ENCODE measurements around the gene OR2F1. TPM values are rescaled to one million over a fixed set of nuclear protein-coding genes. Genes with fewer than 3 reads are reported as not detected.

The OR2F1 gene
- polyA plus RNA-seq, 2 of the 4 experiments (the other 2 are of a cell fraction): not detected

GRCh38 chr7:143975617-143976016 is 21.0 kb downstream of the OR2F1 start:
- Histone ChIP-seq H3K4me2 (no peak overlapping the region), H3K9me3 (0 out of 3 replicates have a peak, but pooled peaks cover 4% of the 10 kb centered on the region), H3K27ac (peak overlapping the region; percentile 55 to 68; a peak in 3 of 6 replicates), H3K4me1 (peaks cover 47% of the 10 kb centered on the region), H3K4me3 (no peak overlapping the region)
- ATAC-seq: peak; percentile 47 to 52; a peak in 3 of 6 replicates
- CTCF ChIA-PET: no interaction called here
- WGBS (ENCODE audit: missing lambda C conversion rate): 58% methylated on average over 1 of the region's 1 CpG
- TF ChIP-seq CBX2 (IDR thresholded peaks at IDR 0.05; ENCODE audit: borderline replicate concordance, low read depth): no peak
- DNase-seq (ENCODE audit: low read depth in 1 of 2, low spot score in 1 of 2): peak; percentile 9 to 48
- POLR2A ChIA-PET: interaction anchor here (3.2 kb wide), 1 partner anchor 74 kb away, joined by 27 read pairs; the partner anchor contains the start of gene TCAF1
- no peak for FAIRE-seq

GRCh38 chr7:143978585-143978984 is 23.9 kb downstream of the OR2F1 start:
- WGBS (ENCODE audit: missing lambda C conversion rate): 35% methylated on average over 2 of the region's 2 CpGs
- peaks cover 43% of the 10 kb centered on the region for H3K4me1 ChIP-seq
- ChIA-PET CTCF (no interaction called here), POLR2A (no interaction called here)
- H3K9me3 ChIP-seq: no peaks in the 10 kb centered on the region
- no peak for ATAC-seq
- DNase-seq (ENCODE audit: low read depth in 1 of 2, low spot score in 1 of 2): no peak
- no peak for FAIRE-seq
- no peak overlapping the region for H3K4me3 ChIP-seq
- peak overlapping the region; percentile 54 to 65; a peak in 4 of 6 replicates for H3K27ac ChIP-seq
- H3K4me2 ChIP-seq: peak overlapping the region; percentile 54; the same call in 2 of the 3 replicates
- TF ChIP-seq REST (IDR thresholded peaks at IDR 0.05): no peak
- TF ChIP-seq RARB (CRISPR knock-in tag; IDR thresholded peaks at IDR 0.05): no peak
- TF ChIP-seq HOXB5 (CRISPR knock-in tag; IDR thresholded peaks at IDR 0.05): no peak
- no peak for TF ChIP-seq KDM5A (IDR thresholded peaks at IDR 0.05)
- no peak for TF ChIP-seq POLR2AphosphoS2 (conservative IDR thresholded peaks at IDR 0.05; ENCODE audit: low read length)
- no peak for TF ChIP-seq EHMT2 (IDR thresholded peaks at IDR 0.05; ENCODE audit: low read depth)
- TF ChIP-seq POLR2A (IDR thresholded peaks at IDR 0.05; ENCODE audit: low read length): no peak
- no peak for TF ChIP-seq ZC3H11A (IDR thresholded peaks at IDR 0.05)
- TF ChIP-seq ESRRA (IDR thresholded peaks at IDR 0.05; ENCODE audit: borderline replicate concordance, low read length): no peak
- no peak for TF ChIP-seq FOSL2 (IDR thresholded peaks at IDR 0.05)
- no peak for TF ChIP-seq FOSL2 (CRISPR knock-in tag; IDR thresholded peaks at IDR 0.05)
- TF ChIP-seq NFE2L2 (conservative IDR thresholded peaks at IDR 0.05; ENCODE audit: low read length): no peak
- no peak for TF ChIP-seq ZSCAN20 (CRISPR knock-in tag; IDR thresholded peaks at IDR 0.05)
- TF ChIP-seq ZFP36 (IDR thresholded peaks at IDR 0.05; ENCODE audit: borderline replicate concordance, partially characterized antibody): no peak
- no peak for TF ChIP-seq CBX8 (IDR thresholded peaks at IDR 0.05)
- TF ChIP-seq MAFK (IDR thresholded peaks at IDR 0.05; ENCODE audit: partially characterized antibody): no peak
- no peak for TF ChIP-seq ATOH8 (CRISPR knock-in tag; IDR thresholded peaks at IDR 0.05; ENCODE audit: low read depth)

- Histone ChIP-seq H3K27ac (peak overlapping the region; percentile 65 to 74; a peak in 5 of 6 replicates), H3K4me3 (no peak overlapping the region), H3K4me2 (peak overlapping the region; percentile 54), H3K9me3 (no peaks in the 10 kb centered on the region), H3K4me1 (peaks cover 35% of the 10 kb centered on the region)
- DNase-seq (ENCODE audit: low read depth in 1 of 2, low spot score in 1 of 2) (peak; percentile 12 to 66), FAIRE-seq (no peak), ATAC-seq (peak; percentile 28 to 68; a peak in 4 of 6 replicates)
- CTCF ChIA-PET: no interaction called here
- POLR2A ChIA-PET: no interaction called here
- 45% methylated on average over 1 of the region's 1 CpG for WGBS (ENCODE audit: missing lambda C conversion rate)
- peak; percentile 69 for TF ChIP-seq JUNB (IDR thresholded peaks at IDR 0.05)
- TF ChIP-seq MAZ (IDR thresholded peaks at IDR 0.05; ENCODE audit: borderline replicate concordance, low read depth, low read length): no peak
- TF ChIP-seq MAX (IDR thresholded peaks at IDR 0.05): no peak
- TF ChIP-seq HOXB13 (CRISPR knock-in tag; IDR thresholded peaks at IDR 0.05; ENCODE audit: low read depth): no peak
- TF ChIP-seq PBX3 (IDR thresholded peaks at IDR 0.05): no peak
- no peak for TF ChIP-seq CBX2 (IDR thresholded peaks at IDR 0.05; ENCODE audit: borderline replicate concordance, low read depth)
- TF ChIP-seq FOSL2 (IDR thresholded peaks at IDR 0.05): no peak
- TF ChIP-seq FOSL2 (CRISPR knock-in tag; IDR thresholded peaks at IDR 0.05): peak; percentile 70
- no peak for TF ChIP-seq ESRRA (IDR thresholded peaks at IDR 0.05; ENCODE audit: borderline replicate concordance, low read length)
- TF ChIP-seq SREBF2 (IDR thresholded peaks at IDR 0.05): no peak
- no peak for TF ChIP-seq CHD4 (IDR thresholded peaks at IDR 0.05; ENCODE audit: borderline replicate concordance)
- TF ChIP-seq CHD2 (IDR thresholded peaks at IDR 0.05; ENCODE audit: low read length, partially characterized antibody): no peak
- TF ChIP-seq ZNF302 (CRISPR knock-in tag; IDR thresholded peaks at IDR 0.05): no peak
- no peak for TF ChIP-seq USF2 (IDR thresholded peaks at IDR 0.05)
- no peak for TF ChIP-seq CBX8 (IDR thresholded peaks at IDR 0.05)
- TF ChIP-seq RNF2 (IDR thresholded peaks at IDR 0.05; ENCODE audit: borderline replicate concordance, low read depth): no peak
- no peak for TF ChIP-seq ZSCAN20 (CRISPR knock-in tag; IDR thresholded peaks at IDR 0.05)
- TF ChIP-seq CEBPB (IDR thresholded peaks at IDR 0.05): peak; percentile 40 to 70; a peak in 2 of 4 replicates
- TF ChIP-seq RARB (CRISPR knock-in tag; IDR thresholded peaks at IDR 0.05): no peak
Observed at GRCh38 chr7:143979359-143979758, 24.7 kb downstream of the OR2F1 start.
